Measurements from ENCODE around the gene HOXC6. TPM values are rescaled to one million over a fixed set of nuclear protein-coding genes. Genes with fewer than 3 reads are reported as not detected.
"Not testable (repeated sequence)": the region's sequence is repeated elsewhere in the genome, so short reads cannot be mapped to it uniquely, and the experiment has no call there.

The HOXC6 gene
- total RNA-seq, 1 experiment from 2014 or later, result 7.1 TPM

GRCh38 chr12:54039417-54040147 lies 11.3 kb downstream of the HOXC6 start:
- Mint-ChIP-seq H3K27me3 (ENCODE audit: insufficient read depth, unreplicated experiment) (no peaks in the 10 kb centered on the region), H3K9me3 (ENCODE audit: unreplicated experiment) (no peaks in the 10 kb centered on the region), H3K27ac (ENCODE audit: low read depth, unreplicated experiment) (no peak overlapping the region), H3K4me3 (ENCODE audit: unreplicated experiment) (no peak overlapping the region), H3K36me3 (ENCODE audit: insufficient read depth, unreplicated experiment) (no peaks in the 10 kb centered on the region), H3K4me1 (ENCODE audit: insufficient read depth, unreplicated experiment) (peaks cover 6% of the 10 kb centered on the region)
- no TSS peak for BruUV-seq (replicated peaks)
- ChIA-PET POLR2A (interaction anchor here (0.6 to 1.8 kb wide), 2 partner anchors 20 to 149 kb away, joined by 4 to 8 read pairs; partner anchors contain the start of gene SMUG1), CTCF (interaction anchor here (0.6 to 1.6 kb wide), 4 partner anchors 18 to 168 kb away, joined by 3 to 16 read pairs (median 4); no protein-coding TSS in a partner anchor)
- intact Hi-C loops (cut with micrococcal nuclease), result no loop called here
- no peak for DNase-seq (ENCODE audit: unreplicated experiment)
- no peak for TF ChIP-seq CTCF (IDR thresholded peaks at IDR 0.05; ENCODE audit: unreplicated experiment)

- Mint-ChIP-seq H3K4me3 (ENCODE audit: unreplicated experiment) (no peak overlapping the region), H3K4me1 (ENCODE audit: insufficient read depth, unreplicated experiment) (peaks cover 6% of the 10 kb centered on the region), H3K27ac (ENCODE audit: low read depth, unreplicated experiment) (no peak overlapping the region), H3K27me3 (ENCODE audit: insufficient read depth, unreplicated experiment) (no peaks in the 10 kb centered on the region), H3K9me3 (ENCODE audit: unreplicated experiment) (no peaks in the 10 kb centered on the region), H3K36me3 (ENCODE audit: insufficient read depth, unreplicated experiment) (no peaks in the 10 kb centered on the region)
- BruUV-seq (replicated peaks), result no TSS peak
- POLR2A ChIA-PET, result no interaction called here
- intact Hi-C loops (cut with micrococcal nuclease), result no loop called here
- no peak for TF ChIP-seq CTCF (IDR thresholded peaks at IDR 0.05; ENCODE audit: unreplicated experiment)
- DNase-seq (ENCODE audit: unreplicated experiment), result peak; percentile 26
- CTCF ChIA-PET, result interaction anchor here (0.7 to 1.6 kb wide), 2 partner anchors 152 to 167 kb away, joined by 3 to 4 read pairs; no protein-coding TSS in a partner anchor
Measured at GRCh38 chr12:54040148-54040494, 11.9 kb downstream of the HOXC6 start.

GRCh38 chr12:54040648-54041047 lies 12.4 kb downstream of the HOXC6 start:
- Mint-ChIP-seq H3K9me3 (ENCODE audit: unreplicated experiment) (no peaks in the 10 kb centered on the region), H3K27me3 (ENCODE audit: insufficient read depth, unreplicated experiment) (no peaks in the 10 kb centered on the region), H3K36me3 (ENCODE audit: insufficient read depth, unreplicated experiment) (no peaks in the 10 kb centered on the region), H3K4me1 (ENCODE audit: insufficient read depth, unreplicated experiment) (peaks cover 6% of the 10 kb centered on the region), H3K27ac (ENCODE audit: low read depth, unreplicated experiment) (no peak overlapping the region), H3K4me3 (ENCODE audit: unreplicated experiment) (no peak overlapping the region)
- CTCF ChIA-PET, result interaction anchor here (1.4 to 1.6 kb wide), 3 partner anchors 8 to 167 kb away, joined by 3 to 16 read pairs (median 6); partner anchors contain the start of gene HOXC5
- no TSS peak for BruUV-seq (replicated peaks)
- DNase-seq (ENCODE audit: unreplicated experiment), result no peak
- no peak for TF ChIP-seq CTCF (IDR thresholded peaks at IDR 0.05; ENCODE audit: unreplicated experiment)
- intact Hi-C loops (cut with micrococcal nuclease), result no loop called here
- POLR2A ChIA-PET, result no interaction called here

- Mint-ChIP-seq H3K27me3 (ENCODE audit: insufficient read depth, unreplicated experiment) (no peaks in the 10 kb centered on the region), H3K27ac (ENCODE audit: low read depth, unreplicated experiment) (no peak overlapping the region), H3K9me3 (ENCODE audit: unreplicated experiment) (no peaks in the 10 kb centered on the region), H3K4me1 (ENCODE audit: insufficient read depth, unreplicated experiment) (peaks cover 6% of the 10 kb centered on the region), H3K36me3 (ENCODE audit: insufficient read depth, unreplicated experiment) (no peaks in the 10 kb centered on the region), H3K4me3 (ENCODE audit: unreplicated experiment) (no peak overlapping the region)
- ChIA-PET POLR2A (interaction anchor here (0.9 kb wide), 1 partner anchor 10 kb away, joined by 4 read pairs; no protein-coding TSS in a partner anchor), CTCF (interaction anchor here (0.6 to 1.6 kb wide), 5 partner anchors 9 to 208 kb away, joined by 3 to 16 read pairs (median 3); partner anchors contain the start of gene HOXC5)
- no peak for DNase-seq (ENCODE audit: unreplicated experiment)
- no TSS peak for BruUV-seq (replicated peaks)
- TF ChIP-seq CTCF (IDR thresholded peaks at IDR 0.05; ENCODE audit: unreplicated experiment), result no peak
- intact Hi-C loops (cut with micrococcal nuclease), result no loop called here
Measured at GRCh38 chr12:54041097-54041690, 13.0 kb downstream of the HOXC6 start.

- intact Hi-C loops (cut with micrococcal nuclease); H3K27me3 Mint-ChIP-seq (ENCODE audit: insufficient read depth, unreplicated experiment); H3K4me1 Mint-ChIP-seq (ENCODE audit: insufficient read depth, unreplicated experiment); DNase-seq (ENCODE audit: unreplicated experiment); H3K9me3 Mint-ChIP-seq (ENCODE audit: unreplicated experiment); H3K27ac Mint-ChIP-seq (ENCODE audit: low read depth, unreplicated experiment); H3K36me3 Mint-ChIP-seq (ENCODE audit: insufficient read depth, unreplicated experiment); BruUV-seq (replicated peaks); H3K4me3 Mint-ChIP-seq (ENCODE audit: unreplicated experiment): not testable (repeated sequence)
- ChIA-PET POLR2A (interaction anchor here (0.9 kb wide), 1 partner anchor 9 kb away, joined by 4 read pairs; no protein-coding TSS in a partner anchor), CTCF (interaction anchor here (1.4 to 1.5 kb wide), 2 partner anchors 9 to 150 kb away, joined by 6 to 16 read pairs; partner anchors contain the start of gene HOXC5)
Measured at GRCh38 chr12:54042033-54042432, 13.8 kb downstream of the HOXC6 start.
